Nephron (organoid): ENCODE measurements around the gene ICOS.

Experiments used
- H3K27ac Mint-ChIP-seq, 3 experiments: 2 replicates each; pipeline ENCODE4 v1.8.0; 2020; ENCODE audit warnings: mixed read lengths in 3 of 3, mild to moderate bottlenecking in 2 of 3, moderate library complexity in 1 of 3
- H3K27me3 Mint-ChIP-seq: 2 replicates; pipeline ENCODE4 v1.8.0; 2021; ENCODE audit warnings: low read depth, mild to moderate bottlenecking, moderate library complexity, mixed read lengths
- H3K36me3 Mint-ChIP-seq: 2 replicates; pipeline ENCODE4 v1.8.0; 2020; ENCODE audit warnings: low read depth, mixed read lengths
- H3K4me1 Mint-ChIP-seq: 2 replicates; pipeline ENCODE4 v1.8.0; 2020; ENCODE audit warnings: mixed read lengths
- H3K4me3 Mint-ChIP-seq, 3 experiments: 2 replicates each; pipeline ENCODE4 v1.8.0; 2020; ENCODE audit warnings: mild to moderate bottlenecking in 3 of 3, mixed read lengths in 3 of 3, moderate library complexity in 2 of 3
- H3K9me3 Mint-ChIP-seq: 2 replicates; pipeline ENCODE4 v1.8.0; 2020; ENCODE audit warnings: mixed read lengths
- CTCF ChIP-seq, 3 experiments: fragments of 200-600 bp; sonication (generic); IDR thresholded peaks; one replicate each; pipeline ENCODE4 v1.5.0; 2021; ENCODE audit warnings: antibody characterized with exemption in 3 of 3; ENCODE audit not compliant: unreplicated experiment in 3 of 3

The ICOS gene

DNA sequence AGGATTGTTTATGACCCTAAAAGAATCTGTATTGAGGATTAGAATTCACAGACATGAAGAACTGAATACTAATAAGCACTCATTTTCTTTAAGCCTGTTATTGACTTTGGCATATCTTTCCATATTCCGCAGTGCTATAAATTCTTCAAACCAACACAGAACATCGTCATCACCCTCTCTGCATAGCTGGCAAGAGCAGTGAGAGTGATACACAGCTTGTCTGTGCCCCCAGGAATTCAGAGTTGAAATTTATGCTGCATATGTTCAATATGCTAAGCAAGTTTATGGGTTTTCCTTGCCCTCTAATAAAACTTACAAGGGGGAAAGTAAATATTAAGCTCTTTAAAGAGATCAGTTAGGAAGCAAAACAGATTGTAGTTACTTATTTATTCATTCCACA, 36.3 kb upstream of the ICOS start:
- Mint-ChIP-seq H3K27ac (peak overlapping the region in 1 of 3 experiments; percentile 13), H3K9me3 (peaks cover 26% of the 10 kb centered on the region), H3K27me3 (peaks cover 4% of the 10 kb centered on the region), H3K4me1 (peaks cover 41% of the 10 kb centered on the region), H3K4me3 (no peak overlapping the region), H3K36me3 (peaks cover 8% of the 10 kb centered on the region)
- no peak for TF ChIP-seq CTCF (IDR thresholded peaks at IDR 0.05; ENCODE audit: unreplicated experiment in 3 of 3)

DNA sequence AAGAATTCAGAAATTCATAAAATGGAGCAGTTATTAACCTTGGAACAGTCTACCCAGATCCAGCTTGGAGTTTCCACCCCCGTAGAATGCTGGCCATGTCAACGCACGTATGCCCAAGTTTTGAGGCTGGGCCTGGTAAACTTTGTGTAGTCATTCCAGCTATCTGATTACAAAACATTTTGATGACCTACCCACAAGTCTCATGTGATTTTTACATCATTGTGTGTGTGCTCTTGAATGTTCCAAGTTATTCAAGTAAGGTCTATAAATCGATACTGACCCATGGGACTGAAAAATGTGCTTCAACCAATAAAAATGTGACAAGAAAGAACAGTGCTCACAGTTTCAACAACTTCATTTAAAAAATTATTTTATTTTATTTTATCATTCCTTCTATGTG, 32.5 kb upstream of the ICOS start:
- Mint-ChIP-seq H3K27ac (no peak overlapping the region), H3K4me3 (no peak overlapping the region), H3K4me1 (peaks cover 20% of the 10 kb centered on the region), H3K9me3 (peaks cover 26% of the 10 kb centered on the region), H3K27me3 (peaks cover 4% of the 10 kb centered on the region), H3K36me3 (peaks cover 8% of the 10 kb centered on the region)
- no peak for TF ChIP-seq CTCF (IDR thresholded peaks at IDR 0.05; ENCODE audit: unreplicated experiment in 3 of 3)

DNA sequence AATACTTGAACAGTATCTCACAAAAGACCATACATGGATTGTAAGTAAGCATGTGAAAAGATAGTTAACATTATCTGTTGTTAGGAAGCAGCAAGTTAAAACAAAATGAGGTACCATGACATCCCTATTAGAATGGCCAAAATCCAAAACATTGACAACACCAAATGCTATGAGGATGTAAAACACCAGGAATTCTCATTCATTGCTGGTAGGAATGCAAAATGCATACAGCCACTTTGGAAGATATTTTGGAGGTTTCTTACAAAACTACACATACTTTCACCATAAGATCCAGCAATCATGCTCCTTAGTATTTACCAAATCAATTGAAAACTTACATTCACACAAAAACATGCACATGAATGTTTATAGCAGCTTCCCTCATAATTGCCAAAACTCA, 30.9 kb upstream of the ICOS start:
- H3K4me3 Mint-ChIP-seq = no peak overlapping the region
- H3K4me1 Mint-ChIP-seq = peaks cover 10% of the 10 kb centered on the region
- H3K36me3 Mint-ChIP-seq = peaks cover 6% of the 10 kb centered on the region
- H3K27me3 Mint-ChIP-seq = peaks cover 2% of the 10 kb centered on the region
- TF ChIP-seq CTCF (IDR thresholded peaks at IDR 0.05; ENCODE audit: unreplicated experiment in 3 of 3) = no peak
- no peak overlapping the region for H3K27ac Mint-ChIP-seq
- peaks cover 20% of the 10 kb centered on the region for H3K9me3 Mint-ChIP-seq

DNA sequence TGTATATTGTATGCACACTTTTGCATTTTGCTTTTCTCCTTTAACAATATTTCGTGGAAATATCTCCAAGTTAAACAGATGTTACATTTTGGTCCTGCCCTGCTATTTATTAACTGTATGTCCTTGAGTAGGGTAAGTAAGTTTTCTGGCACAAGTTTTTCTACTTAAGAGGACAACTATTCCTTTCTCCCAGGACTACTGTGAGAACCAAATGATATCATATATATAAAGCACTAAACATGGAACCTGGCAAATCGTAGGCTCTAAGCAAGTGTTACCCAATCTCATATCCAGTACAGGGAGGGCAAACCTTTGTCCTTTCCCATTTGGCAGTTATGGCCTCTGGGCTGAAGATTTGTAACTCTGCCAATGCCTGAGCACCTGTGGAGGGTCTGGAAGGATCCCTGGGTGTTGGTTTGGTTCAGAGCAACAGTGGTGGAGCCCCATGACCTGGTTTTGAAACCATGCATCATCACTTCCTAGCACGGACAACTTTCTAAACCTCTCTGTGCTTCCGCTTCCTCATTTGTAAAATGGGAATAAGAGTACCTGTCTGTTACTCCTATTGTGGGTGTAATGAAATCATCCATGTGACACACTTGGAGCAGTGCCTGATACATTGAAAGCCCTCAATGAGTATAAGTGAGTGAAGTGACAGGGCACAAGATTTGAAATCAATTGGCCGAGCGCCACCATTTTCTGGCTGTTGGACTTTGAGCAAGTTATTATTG, 28.3 kb upstream of the ICOS start:
- H3K4me3 Mint-ChIP-seq = no peak overlapping the region
- H3K36me3 Mint-ChIP-seq = no peaks in the 10 kb centered on the region
- H3K27ac Mint-ChIP-seq = no peak overlapping the region
- no peak for TF ChIP-seq CTCF (IDR thresholded peaks at IDR 0.05; ENCODE audit: unreplicated experiment in 3 of 3)
- H3K4me1 Mint-ChIP-seq = peaks cover 9% of the 10 kb centered on the region
- H3K9me3 Mint-ChIP-seq = peaks cover 6% of the 10 kb centered on the region
- no peaks in the 10 kb centered on the region for H3K27me3 Mint-ChIP-seq

DNA sequence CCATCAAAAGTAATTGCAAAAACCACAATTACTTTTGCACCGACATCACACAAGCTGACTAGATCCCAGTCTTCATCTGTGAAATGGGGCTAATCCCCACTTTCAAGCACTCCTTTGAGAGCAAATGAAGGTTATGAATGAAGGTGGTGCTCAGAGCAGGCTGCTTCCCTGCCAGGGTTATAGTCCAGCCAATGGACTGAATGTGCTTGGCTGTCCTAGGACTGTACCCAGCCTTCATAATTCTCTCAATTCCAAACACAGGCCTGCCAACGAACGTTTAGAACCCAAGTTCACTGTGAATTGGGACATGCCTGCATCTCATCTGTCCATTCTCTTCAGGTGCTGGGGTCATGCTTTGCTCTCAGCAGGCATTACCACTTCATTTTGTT, 27.8 kb upstream of the ICOS start:
- Mint-ChIP-seq H3K27ac (peak overlapping the region; percentile 54 to 90 (median 57)), H3K9me3 (peaks cover 6% of the 10 kb centered on the region), H3K4me3 (no peak overlapping the region), H3K27me3 (no peaks in the 10 kb centered on the region), H3K4me1 (peaks cover 9% of the 10 kb centered on the region), H3K36me3 (no peaks in the 10 kb centered on the region)
- TF ChIP-seq CTCF (IDR thresholded peaks at IDR 0.05; ENCODE audit: unreplicated experiment in 3 of 3) = no peak
